Upper lobe of left lung (tissue), 4 donors: ENCODE data around the gene PKDCC.

Experiments used
- CTCF ChIP-seq, 6 experiments: fragments of 450-650 bp in 4 of 6; fragments of 200-600 bp in 2 of 6; sonication (generic) in 2 of 6; IDR thresholded peaks; one replicate each; pipeline ENCODE4 v1.5.1; 2016 to 2019; ENCODE audit warnings: antibody characterized with exemption in 6 of 6
- POLR2A ChIP-seq, 4 donors: fragments of 450-650 bp; IDR thresholded peaks; one replicate each; pipeline ENCODE4 v1.5.1; 2016 to 2017; ENCODE audit warnings: antibody characterized with exemption in 4 of 4, mild to moderate bottlenecking in 2 of 4

DNA sequence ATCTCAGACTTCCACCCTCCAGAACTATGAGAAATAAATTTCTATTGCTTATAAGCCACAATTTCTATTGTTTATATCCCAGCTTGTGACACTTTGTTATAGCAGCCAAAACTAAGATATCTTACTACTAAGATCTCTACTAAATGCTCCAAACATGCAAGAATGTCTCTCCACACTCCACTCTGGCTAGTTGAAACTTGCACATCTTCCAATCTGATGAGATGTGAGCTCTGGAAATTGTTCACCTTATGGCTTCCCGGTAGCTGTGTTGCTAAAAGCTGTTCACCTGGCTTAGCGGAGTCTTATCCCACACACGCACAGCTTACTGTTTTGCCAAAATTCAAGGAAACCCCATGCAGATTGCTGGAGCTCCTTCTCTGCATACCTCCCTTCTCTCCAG is 43.9 kb downstream of the PKDCC start:
- no peak for TF ChIP-seq CTCF (IDR thresholded peaks at IDR 0.05)
- no peak for TF ChIP-seq POLR2A (IDR thresholded peaks at IDR 0.05)
